HepG2 (cell line): ENCODE data around the gene FFAR1. TPM values are rescaled to one million over a fixed set of nuclear protein-coding genes. Genes with fewer than 3 reads are reported as not detected.

Experiments
- DMAP1 ChIP-seq: IDR thresholded peaks from 2 replicates; pipeline ENCODE4 v1.6.1; 2016
- FIP1L1 ChIP-seq: fragments of 200-400 bp; formaldehyde crosslinking; IDR thresholded peaks from 2 replicates; pipeline ENCODE4 v1.6.1; 2018; ENCODE audit warnings: low read depth, mild to moderate bottlenecking, low read length, moderate library complexity, borderline replicate concordance; ENCODE audit not compliant: insufficient read depth
- FOSL1 ChIP-seq: sonication (generic); formaldehyde crosslinking; IDR thresholded peaks from 2 replicates; pipeline ENCODE4 v1.9.0; 2021; ENCODE audit warnings: missing genetic modification reagents, borderline replicate concordance
- FOXP4 ChIP-seq: sonication (generic); formaldehyde crosslinking; IDR thresholded peaks from 2 replicates; pipeline ENCODE4 v1.4.0; 2020; ENCODE audit warnings: missing genetic modification reagents
- GABPA ChIP-seq, 2 experiments: IDR thresholded peaks; 2 replicates each; pipeline ENCODE4 v1.6.1; 2011 to 2016; ENCODE audit warnings: low read depth in 2 of 2, low read length in 1 of 2, missing biosample characterization in 1 of 2, missing genetic modification characterization in 1 of 2
- GPBP1L1 ChIP-seq: sonication (generic); formaldehyde crosslinking; IDR thresholded peaks from 2 replicates; pipeline ENCODE4 v1.5.0; 2020; ENCODE audit warnings: mild to moderate bottlenecking, missing genetic modification reagents
- JUND ChIP-seq: sonication (generic); formaldehyde crosslinking; IDR thresholded peaks from 2 replicates; pipeline ENCODE4 v1.8.0; 2022; ENCODE audit warnings: mild to moderate bottlenecking, missing genetic modification reagents
- MLX ChIP-seq: IDR thresholded peaks from 2 replicates; pipeline ENCODE4 v1.6.1; 2016
- NR2F6 ChIP-seq, 2 experiments: IDR thresholded peaks; 2 replicates each; pipeline ENCODE4 v1.6.1; 2016; ENCODE audit warnings: antibody characterized with exemption in 1 of 2, mild to moderate bottlenecking in 1 of 2
- RBAK ChIP-seq: sonication (generic); formaldehyde crosslinking; IDR thresholded peaks from 2 replicates; pipeline ENCODE4 v1.5.1; 2020; ENCODE audit warnings: mild to moderate bottlenecking, missing genetic modification reagents
- RNF2 ChIP-seq: fragments of 450-650 bp; conservative IDR thresholded peaks from 2 replicates; pipeline ENCODE4 v1.6.1; 2016; ENCODE audit warnings: low read depth
- RXRB ChIP-seq: IDR thresholded peaks from 2 replicates; pipeline ENCODE4 v1.6.1; 2016; ENCODE audit warnings: borderline replicate concordance, missing genetic modification reagents, missing compliant biosample characterization
- TBX2 ChIP-seq: sonication (generic); formaldehyde crosslinking; IDR thresholded peaks from 2 replicates; pipeline ENCODE4 v1.5.0; 2020; ENCODE audit warnings: missing genetic modification reagents, mild to moderate bottlenecking, borderline replicate concordance
- TFAP4 ChIP-seq: sonication (generic); IDR thresholded peaks from 2 replicates; pipeline ENCODE4 v1.6.1; 2016; ENCODE audit warnings: low read depth, borderline replicate concordance
- ZNF18 ChIP-seq: sonication (generic); formaldehyde crosslinking; IDR thresholded peaks from 2 replicates; pipeline ENCODE4 v1.8.0; 2022; ENCODE audit warnings: mild to moderate bottlenecking, missing genetic modification reagents; ENCODE audit not compliant: insufficient replicate concordance
- ZNF317 ChIP-seq: sonication (generic); formaldehyde crosslinking; IDR thresholded peaks from 2 replicates; pipeline ENCODE4 v1.5.0; 2020; ENCODE audit warnings: mild to moderate bottlenecking, missing genetic modification reagents
- ZNF414 ChIP-seq: sonication (generic); formaldehyde crosslinking; IDR thresholded peaks from 2 replicates; pipeline ENCODE4 v1.5.0; 2020; ENCODE audit warnings: missing genetic modification reagents
- ZNF800 ChIP-seq: sonication (generic); formaldehyde crosslinking; IDR thresholded peaks from 2 replicates; pipeline ENCODE4 v1.4.0; 2020; ENCODE audit warnings: missing genetic modification reagents
- ZZZ3 ChIP-seq: sonication (generic); formaldehyde crosslinking; IDR thresholded peaks from 2 replicates; pipeline ENCODE4 v1.4.0; 2020; ENCODE audit warnings: missing genetic modification reagents, mild to moderate bottlenecking, borderline replicate concordance
- polyA plus RNA-seq, 8 experiments: library from polyadenylated mRNA; depleted of rRNA in 3 of 8; stranded (reverse) in 7 of 8; unstranded in 1 of 8; fragments of >200 nt; fragmentation: Illumina TruSeq in 4 of 8; extraction: Trizol in 4 of 8; gene quantifications; 2 replicates each; pipeline versions ENCODE4 v1.2.1 to v1.2.3, GENCODE V29; 2011 to 2016; ENCODE audit warnings: low read depth in 4 of 8, missing spikeins in 1 of 8, mixed read lengths in 1 of 8; ENCODE audit not compliant: insufficient read depth in 1 of 8
- total RNA-seq, 5 experiments: library from RNA; depleted of rRNA; stranded (reverse); fragments of >200 nt; fragmentation: Illumina TruSeq; extraction: Trizol; gene quantifications; 2 replicates each; pipeline ENCODE4 v1.2.3, GENCODE V29; 2016; ENCODE audit warnings: low read depth in 1 of 5

Gene FFAR1
- total and polyA plus RNA-seq, 2 of the 13 experiments (the other 11 are each of a cell fraction or from before 2014, with no cell fraction given) = not detected

- TF ChIP-seq FOXP4 (CRISPR knock-in tag) = peak; percentile 56
- TF ChIP-seq FIP1L1 = no peak
- TF ChIP-seq ZNF317 (CRISPR knock-in tag) = 0 out of 2 replicates have a peak, but pooled peaks have one; percentile 42
- peak; percentile 60 for TF ChIP-seq ZNF414 (CRISPR knock-in tag)
- 0 out of 2 replicates have a peak, but pooled peaks have one; percentile 31 for TF ChIP-seq ZNF800 (CRISPR knock-in tag)
- TF ChIP-seq MLX (CRISPR knock-in tag) = peak; percentile 46; the same call in 1 of the 2 replicates
- peak; percentile 27 for TF ChIP-seq ZNF18 (CRISPR knock-in tag)
- peak; percentile 30; the same call in 1 of the 2 replicates for TF ChIP-seq TFAP4
- peak; percentile 61; the same call in 1 of the 2 replicates for TF ChIP-seq JUND
- no peak for TF ChIP-seq RBAK (CRISPR knock-in tag)
- TF ChIP-seq ZZZ3 (CRISPR knock-in tag) = no peak
- TF ChIP-seq TBX2 (CRISPR knock-in tag) = peak; percentile 59; the same call in 1 of the 2 replicates
- peak; percentile 87 for TF ChIP-seq RXRB (CRISPR knock-in tag)
- TF ChIP-seq NR2F6 (IDR thresholded peaks at IDR 0.05) = peak; percentile 22
- peak; percentile 67 for TF ChIP-seq NR2F6 (CRISPR knock-in tag; IDR thresholded peaks at IDR 0.05)
- no peak for TF ChIP-seq RNF2
- 0 out of 2 replicates have a peak, but pooled peaks have one; percentile 5 for TF ChIP-seq DMAP1 (CRISPR knock-in tag)
- no peak for TF ChIP-seq GPBP1L1 (CRISPR knock-in tag)
- peak; percentile 67; the same call in 1 of the 2 replicates for TF ChIP-seq FOSL1 (CRISPR knock-in tag)
- no peak for TF ChIP-seq GABPA (IDR thresholded peaks at IDR 0.05; ENCODE audit: low read depth, low read length)
- no peak for TF ChIP-seq GABPA (CRISPR knock-in tag; IDR thresholded peaks at IDR 0.05; ENCODE audit: low read depth)
Measured at GRCh38 chr19:35389192-35389861, 41.6 kb downstream of the FFAR1 start (continued).
